ENCODE measurements around the gene SRSF2. TPM values are rescaled to one million over a fixed set of nuclear protein-coding genes. Genes with fewer than 3 reads are reported as not detected.

SRSF2 gene
- total and polyA plus RNA-seq, 9 of the 15 experiments (the other 6 are each of a cell fraction or from before 2014, with no cell fraction given) = 161 to 583 (median 393) TPM

- TF ChIP-seq RERE (CRISPR knock-in tag; IDR thresholded peaks at IDR 0.05; ENCODE audit: borderline replicate concordance) = no peak
- TF ChIP-seq RB1 (IDR thresholded peaks at IDR 0.05; ENCODE audit: low read depth) = peak; percentile 34; the same call in 1 of the 2 replicates
- peak; percentile 98 for TF ChIP-seq MTA1 (IDR thresholded peaks at IDR 0.05; ENCODE audit: borderline replicate concordance)
- peak; percentile 82 for TF ChIP-seq ETS1 (conservative IDR thresholded peaks at IDR 0.05; ENCODE audit: control insufficient read depth, low read depth, low read length)
- no peak for TF ChIP-seq TRIM28 (IDR thresholded peaks at IDR 0.05)
- TF ChIP-seq ZNF347 (CRISPR knock-in tag; IDR thresholded peaks at IDR 0.05; ENCODE audit: low read depth) = no peak
- TF ChIP-seq ZBTB7A (IDR thresholded peaks at IDR 0.05; ENCODE audit: borderline replicate concordance, control insufficient read depth, low read depth, low read length) = peak; percentile 64; the same call in 1 of the 2 replicates
- TF ChIP-seq ZNF655 (CRISPR knock-in tag; IDR thresholded peaks at IDR 0.05) = no peak
- TF ChIP-seq ZNF583 (CRISPR knock-in tag; IDR thresholded peaks at IDR 0.05) = no peak
- TF ChIP-seq BRD9 (IDR thresholded peaks at IDR 0.05; ENCODE audit: low read depth, partially characterized antibody) = no peak
- TF ChIP-seq RREB1 (CRISPR knock-in tag; IDR thresholded peaks at IDR 0.05) = 0 out of 2 replicates have a peak, but pooled peaks have one; percentile 8
- no peak for TF ChIP-seq ZBTB9 (CRISPR knock-in tag; IDR thresholded peaks at IDR 0.05)
Measured at GRCh38 chr17:76726231-76726775, 10.8 kb downstream of the SRSF2 start, which contains the start of gene JMJD6 (continued).

All from K562 (cell line).